Measurements from ENCODE around the gene CHAF1B.
A peak's percentile ranks its signal among the peaks of the same experiment; 100 is the strongest.
"Not testable (repeated sequence)": the region's sequence is repeated elsewhere in the genome, so short reads cannot be mapped to it uniquely, and the experiment has no call there.

The CHAF1B gene

GRCh38 chr21:36391649-36392048 is 6.5 kb downstream of the CHAF1B start:
- DNase-seq: not testable (repeated sequence)

- DNase-seq: no peak
These were observed 10.3 kb downstream of the CHAF1B start for GRCh38 chr21:36395353-36396111.

- no peak for DNase-seq
These were observed 11.1 kb downstream of the CHAF1B start for GRCh38 chr21:36396325-36396724.

DNA sequence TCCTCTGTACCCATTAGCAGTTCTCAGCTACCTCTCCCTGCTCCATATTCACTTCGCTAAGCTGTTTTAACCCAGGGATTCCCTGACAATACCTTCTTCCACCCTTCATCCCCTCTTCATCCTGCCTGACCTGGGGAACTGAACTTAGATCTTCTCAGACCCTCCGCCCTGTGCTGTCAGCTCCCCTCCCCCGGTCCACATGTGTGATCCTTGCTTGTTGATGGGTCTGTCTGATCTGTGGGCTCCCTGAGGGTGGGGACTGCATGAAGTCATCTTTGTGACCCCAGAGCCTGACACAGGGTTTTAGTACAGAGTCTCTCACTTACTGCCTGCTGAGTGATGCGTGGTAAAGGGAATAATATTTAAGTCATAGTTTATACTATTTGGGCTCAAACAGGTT is 11.8 kb downstream of the CHAF1B start:
- DNase-seq: no peak

- DNase-seq: no peak
These were observed 12.4 kb downstream of the CHAF1B start for GRCh38 chr21:36397606-36398005.

GRCh38 chr21:36399736-36400135 is 14.5 kb downstream of the CHAF1B start:
- not testable (repeated sequence) for DNase-seq

DNA sequence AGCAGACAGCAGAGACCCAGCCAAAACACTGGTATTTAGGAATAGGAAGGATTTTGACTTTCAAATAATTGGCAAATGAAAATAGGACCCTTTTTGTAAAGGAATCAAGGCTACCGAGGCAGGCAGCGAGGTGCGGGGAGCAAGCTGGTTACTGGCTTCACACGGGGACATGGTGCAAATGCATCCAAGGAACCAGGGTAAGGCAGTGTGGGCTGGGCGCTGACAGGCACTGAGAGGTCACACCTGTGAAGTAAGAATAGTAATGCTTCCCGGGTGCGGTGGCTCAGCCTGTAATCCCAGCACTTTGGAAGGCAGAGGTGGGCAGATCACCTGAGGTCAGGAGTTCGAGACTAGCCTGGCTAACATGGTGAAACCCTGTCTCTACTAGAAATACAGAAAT is 15.5 kb downstream of the CHAF1B start:
- no peak for DNase-seq

- no peak for DNase-seq
These were observed 17.1 kb downstream of the CHAF1B start for GRCh38 chr21:36402339-36402738.

- DNase-seq: no peak
These were observed 18.5 kb downstream of the CHAF1B start for GRCh38 chr21:36403713-36404112.

GRCh38 chr21:36408568-36408967 is 23.4 kb downstream of the CHAF1B start:
- DNase-seq: no peak

- DNase-seq: no peak
These were observed 26.1 kb downstream of the CHAF1B start for GRCh38 chr21:36411301-36411700.

DNA sequence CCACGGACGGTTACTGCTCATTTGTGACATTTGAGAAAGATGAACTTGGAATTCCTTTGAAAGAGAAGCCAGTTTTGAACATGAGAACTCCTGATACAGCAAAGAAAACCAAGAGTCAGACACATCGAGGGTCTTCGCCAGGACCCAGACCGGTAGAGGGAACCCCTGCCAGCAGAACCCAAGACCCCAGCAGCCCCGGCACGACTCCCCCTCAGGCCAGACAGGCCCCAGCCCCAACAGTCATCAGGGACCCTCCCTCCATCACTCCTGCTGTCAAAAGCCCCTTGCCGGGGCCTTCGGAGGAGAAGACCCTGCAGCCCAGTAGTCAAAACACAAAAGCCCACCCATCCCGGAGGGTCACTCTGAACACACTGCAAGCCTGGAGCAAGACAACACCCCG is 27.7 kb downstream of the CHAF1B start:
- no peak for DNase-seq

DNA sequence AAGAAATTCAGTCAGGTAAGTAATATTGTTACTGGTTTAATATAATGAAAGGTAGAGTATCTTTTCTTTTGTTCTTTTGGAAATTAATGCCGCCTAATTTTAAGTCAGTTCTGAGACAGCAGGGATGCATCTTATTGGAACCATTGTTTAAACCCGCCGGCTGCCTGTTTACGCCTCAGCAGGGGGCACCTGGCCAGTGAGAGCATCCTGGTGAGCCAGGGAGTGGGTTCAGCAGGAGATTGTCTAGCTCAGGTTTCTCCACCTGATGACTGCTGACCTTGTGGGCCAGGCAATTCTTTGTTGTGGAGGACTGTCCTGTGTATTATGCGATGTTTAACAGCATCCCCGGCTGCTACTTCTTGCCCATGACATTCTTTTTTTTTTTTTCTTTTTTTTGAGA is 30.2 kb downstream of the CHAF1B start:
- DNase-seq: peak; percentile 32

DNA sequence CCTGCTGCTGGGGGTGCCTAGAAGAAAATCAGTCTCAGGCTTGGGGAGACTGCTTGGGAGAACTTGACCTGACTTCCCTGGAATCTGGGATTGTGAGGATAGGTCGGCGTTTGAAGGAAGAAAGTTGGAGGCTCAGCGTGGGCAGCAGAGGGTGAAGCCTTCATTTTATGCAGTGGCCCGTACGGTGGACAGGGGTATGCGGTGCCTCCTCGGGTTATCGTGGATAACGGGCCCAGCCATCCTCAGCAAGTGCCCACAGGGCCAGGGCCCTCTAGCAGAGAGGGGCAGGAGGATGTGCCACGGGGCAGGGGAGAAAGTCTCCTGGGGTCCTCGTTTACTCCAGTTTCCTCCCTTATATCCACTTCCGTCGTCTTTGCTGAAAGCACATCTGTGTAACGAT is 34.0 kb downstream of the CHAF1B start:
- DNase-seq: no peak

- DNase-seq: no peak
These were observed 34.8 kb downstream of the CHAF1B start for GRCh38 chr21:36419996-36420395.

DNA sequence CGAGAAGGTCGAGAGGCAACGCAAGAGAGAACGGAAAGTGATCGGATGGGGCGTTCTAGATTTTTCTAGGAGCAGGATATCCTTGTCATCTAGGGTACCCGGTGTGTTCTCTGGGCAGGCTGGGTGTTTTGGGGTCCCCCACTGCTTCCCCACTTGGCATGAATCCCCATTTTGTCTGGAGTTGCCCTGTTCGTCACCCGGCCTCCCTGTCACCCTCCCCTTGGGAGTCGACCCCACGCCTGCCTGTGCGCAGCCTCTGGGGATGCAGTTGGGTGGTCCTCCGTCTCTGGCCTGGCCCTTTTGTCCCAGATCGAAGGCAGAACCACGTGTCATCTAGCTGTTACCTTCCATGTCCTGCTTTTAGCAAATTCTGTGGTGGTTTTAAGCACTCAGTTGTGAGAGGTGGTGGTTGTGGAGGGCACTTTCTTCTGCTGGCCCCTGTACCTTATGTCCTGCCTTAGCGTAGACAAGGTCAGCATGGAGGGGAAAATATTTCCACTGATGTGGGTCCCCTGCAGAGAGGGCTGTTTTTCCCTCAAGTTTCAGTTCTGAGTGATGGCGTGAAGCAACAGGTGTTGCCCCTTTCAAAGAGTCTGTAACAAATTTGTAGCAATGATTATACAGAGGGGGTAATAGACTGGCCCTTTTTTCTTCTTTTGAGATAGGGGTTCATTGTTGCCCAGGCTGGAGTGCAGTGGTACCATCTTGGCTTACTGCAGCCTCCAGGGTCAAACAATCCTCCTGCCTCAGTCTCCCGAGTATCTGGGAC is 35.6 kb downstream of the CHAF1B start:
- DNase-seq: no peak

- no peak for DNase-seq
These were observed 37.3 kb downstream of the CHAF1B start for GRCh38 chr21:36422279-36423098.

- no peak for DNase-seq
These were observed 38.7 kb downstream of the CHAF1B start for GRCh38 chr21:36423771-36424433.

- no peak for DNase-seq
These were observed 39.4 kb downstream of the CHAF1B start for GRCh38 chr21:36424592-36424991.

DNA sequence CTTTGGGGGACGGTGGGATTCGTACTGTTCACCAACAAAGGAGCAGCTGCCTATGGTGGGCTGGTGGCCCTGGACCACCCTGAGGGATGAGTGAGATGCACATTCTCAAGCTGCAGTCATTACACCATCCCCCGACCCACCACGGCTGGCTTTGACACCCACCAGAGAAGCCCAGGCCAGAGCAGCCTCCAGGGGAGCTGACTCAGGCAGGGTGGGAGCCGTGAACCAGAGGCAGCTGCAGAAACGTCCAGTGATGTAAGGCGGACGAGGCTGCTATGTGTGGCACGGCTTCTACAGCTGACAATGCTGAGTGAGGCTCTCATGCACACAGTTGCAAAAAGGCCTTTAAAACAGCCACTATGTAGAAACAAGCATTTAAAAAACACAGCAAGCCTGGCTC is 40.1 kb downstream of the CHAF1B start:
- DNase-seq: no peak

- no peak for DNase-seq
These were observed 42.3 kb downstream of the CHAF1B start for GRCh38 chr21:36427502-36427901.

DNA sequence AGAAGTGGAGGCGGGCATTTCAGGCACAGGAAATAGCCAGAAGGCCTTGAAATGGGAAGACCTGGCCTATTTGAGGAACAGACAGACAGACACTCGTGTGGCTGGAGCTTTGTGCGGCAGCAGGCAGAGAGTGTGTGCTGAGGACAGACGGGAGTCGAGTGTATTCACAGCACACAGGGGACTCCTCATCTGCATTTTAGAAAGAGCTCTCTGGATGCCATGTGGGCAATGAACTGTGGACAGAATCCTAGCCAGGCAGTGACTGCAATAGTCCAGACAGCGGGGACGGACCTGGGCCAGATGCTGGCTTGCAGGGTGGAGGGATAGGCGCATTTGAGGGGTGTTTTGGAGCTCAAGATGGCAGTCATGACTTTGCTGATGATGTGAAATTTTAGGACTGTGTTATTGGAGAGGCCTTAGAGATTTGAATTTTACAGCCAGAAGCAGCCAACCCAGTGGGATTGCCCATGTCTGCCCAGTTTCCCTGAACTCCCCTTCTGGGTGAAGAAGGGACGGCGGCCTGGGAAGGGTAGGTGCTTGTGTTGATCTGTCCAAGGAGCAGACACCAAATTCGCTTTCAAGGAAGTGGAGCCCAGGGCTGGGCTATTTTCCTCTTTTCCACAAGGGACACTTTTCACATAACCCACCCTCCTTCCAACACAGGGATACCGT is 43.7 kb downstream of the CHAF1B start:
- DNase-seq: no peak

All from NCI-H1417 treated with DMSO at 0.1 percent for 48 hours (cell line).